ENCODE measurements around the gene OR2Y1. TPM values are rescaled to one million over a fixed set of nuclear protein-coding genes. Genes with fewer than 3 reads are reported as not detected.
A peak's percentile ranks its signal among the peaks of the same experiment; 100 is the strongest.
"Not testable (repeated sequence)": the region's sequence is repeated elsewhere in the genome, so short reads cannot be mapped to it uniquely, and the experiment has no call there.

Gene OR2Y1
- total RNA-seq, 1 experiment from 2014 or later, result not detected

DNA sequence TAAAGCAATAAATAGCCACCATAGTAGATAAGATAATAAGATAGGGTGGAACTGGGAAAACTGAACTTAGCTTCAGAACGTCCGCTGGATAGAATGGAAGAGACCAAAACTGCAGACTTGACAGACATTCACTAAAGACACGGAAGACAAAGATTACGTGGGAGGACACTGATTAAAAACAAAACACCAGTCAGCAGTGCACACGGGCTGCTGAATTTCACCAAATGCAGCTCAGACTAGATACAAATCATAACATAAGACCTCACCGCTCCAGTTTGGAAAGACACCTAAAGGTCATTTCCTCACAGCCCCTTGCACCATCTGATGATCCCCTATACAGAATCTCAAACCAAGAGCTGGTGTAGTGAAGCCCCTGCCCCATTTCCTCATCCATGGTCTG is 2.9 kb upstream of the OR2Y1 start:
- no peak for DNase-seq (ENCODE audit: extremely low read depth, low read depth)

DNA sequence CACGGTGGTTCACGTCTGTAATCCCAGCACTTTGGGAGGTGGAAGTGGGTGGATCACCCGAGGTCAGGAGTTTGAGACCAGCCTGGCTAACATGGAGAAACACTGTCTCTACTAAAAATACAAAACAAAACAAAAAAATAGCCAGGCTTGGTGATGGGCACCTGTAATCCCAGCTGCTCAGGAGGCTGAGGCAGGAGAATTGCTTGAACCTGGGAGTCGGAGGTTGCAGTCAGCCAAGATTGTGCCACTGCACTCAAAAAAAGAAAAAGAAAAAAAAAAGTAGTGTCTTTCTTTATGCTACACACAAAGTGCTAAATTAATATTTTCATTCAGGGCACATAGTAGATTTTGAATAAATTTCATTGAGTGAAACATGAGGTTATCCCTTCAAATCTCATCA is 1.1 kb upstream of the OR2Y1 start:
- not testable (repeated sequence) for DNase-seq (ENCODE audit: extremely low read depth, low read depth)

DNA sequence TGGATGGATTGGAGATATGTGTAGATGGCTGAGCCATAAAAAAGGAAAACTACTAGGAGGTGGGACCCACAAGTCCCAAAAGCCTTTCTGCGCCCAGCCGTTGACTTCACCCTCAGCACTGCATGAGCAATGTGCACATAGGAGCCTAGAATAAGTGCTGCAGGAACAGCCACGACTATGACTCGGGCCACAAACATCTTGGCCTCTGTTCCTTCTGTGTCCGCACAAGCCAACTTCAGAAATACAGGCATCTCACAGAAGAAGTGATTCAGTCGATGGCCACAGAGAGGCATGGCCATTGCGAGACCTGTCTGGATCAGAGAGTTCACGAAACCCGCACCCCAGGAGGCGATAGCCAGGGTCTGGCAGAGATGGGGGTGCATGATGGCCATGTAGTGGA is 587 bp downstream of the OR2Y1 start:
- no peak for DNase-seq (ENCODE audit: extremely low read depth, low read depth)

DNA sequence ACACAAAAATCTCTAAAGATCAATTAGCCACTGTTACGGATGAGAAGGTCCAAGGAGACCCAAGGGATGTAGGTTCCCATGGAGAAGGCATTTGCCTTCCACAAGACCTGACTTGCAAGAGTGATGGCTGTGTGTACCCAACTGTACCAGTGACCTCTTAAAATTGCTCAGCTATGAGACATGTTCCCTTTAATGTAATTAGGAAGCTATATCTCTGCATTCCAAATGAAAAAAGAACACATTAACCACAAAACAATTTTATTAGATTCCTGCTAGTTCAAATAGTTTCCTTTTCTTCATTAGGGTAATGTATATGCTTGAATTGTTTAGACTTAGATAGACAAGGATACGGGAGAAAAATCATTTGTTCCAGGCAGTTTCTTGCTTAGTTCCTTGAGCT is 3.3 kb downstream of the OR2Y1 start:
- DNase-seq (ENCODE audit: extremely low read depth, low read depth), result no peak

DNA sequence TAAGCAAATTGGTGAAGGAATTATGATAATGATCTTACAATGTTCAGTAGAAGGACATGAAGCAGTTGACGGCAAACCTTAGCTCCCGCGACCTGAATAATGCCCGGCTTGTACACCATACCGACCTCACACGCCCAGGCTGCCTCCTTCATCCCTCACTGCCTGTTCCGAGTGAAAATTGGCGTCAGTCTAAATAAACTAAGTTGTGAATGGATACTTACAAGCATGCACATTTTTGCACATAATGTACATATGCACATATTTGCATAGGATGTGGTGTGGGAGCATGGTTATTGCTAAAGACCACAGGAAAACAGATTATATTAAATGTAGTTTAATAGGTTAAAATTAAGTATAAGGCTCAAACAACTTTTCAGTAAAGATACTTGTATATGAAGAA is 14.9 kb downstream of the OR2Y1 start:
- DNase-seq (ENCODE audit: extremely low read depth, low read depth), result no peak

DNA sequence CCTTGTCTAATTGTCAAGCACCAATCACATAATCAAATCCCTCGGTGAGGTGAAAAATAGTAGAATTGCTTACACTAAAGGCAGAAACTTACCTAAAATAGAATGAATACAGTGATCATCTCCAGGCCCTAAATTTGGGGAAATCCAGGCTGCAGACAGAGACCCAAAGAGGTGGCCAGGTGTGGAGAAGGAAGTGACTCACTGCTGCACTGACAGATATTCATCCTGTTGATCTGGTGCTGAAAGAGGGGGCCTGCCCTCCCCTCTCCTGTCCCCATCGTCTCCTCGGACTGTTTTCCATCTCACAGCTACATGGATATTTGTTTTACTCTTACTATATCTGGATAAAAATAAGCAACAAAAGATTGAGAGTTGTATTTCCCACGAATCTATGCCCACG is 15.9 kb downstream of the OR2Y1 start:
- no peak for DNase-seq (ENCODE audit: extremely low read depth, low read depth)

DNA sequence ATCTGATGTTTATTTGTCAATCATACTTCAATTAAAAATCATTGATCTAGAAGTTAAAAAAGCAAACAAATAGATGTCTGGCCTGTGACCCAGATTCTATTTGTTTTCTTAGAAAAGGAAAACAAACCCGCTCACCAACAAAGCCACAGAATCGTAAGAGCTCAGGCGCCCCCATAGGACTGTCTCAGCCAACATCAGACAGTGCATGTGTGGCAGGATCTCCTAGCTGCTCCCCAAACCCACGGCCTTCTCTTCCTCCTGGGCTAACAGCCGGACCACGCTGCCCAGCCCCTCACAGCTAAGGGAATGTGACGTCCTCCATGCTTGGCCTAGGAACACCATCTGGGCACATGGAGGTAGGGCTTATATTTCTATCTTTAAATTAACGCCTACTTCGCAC is 19.4 kb downstream of the OR2Y1 start:
- no peak for DNase-seq (ENCODE audit: extremely low read depth, low read depth)

DNA sequence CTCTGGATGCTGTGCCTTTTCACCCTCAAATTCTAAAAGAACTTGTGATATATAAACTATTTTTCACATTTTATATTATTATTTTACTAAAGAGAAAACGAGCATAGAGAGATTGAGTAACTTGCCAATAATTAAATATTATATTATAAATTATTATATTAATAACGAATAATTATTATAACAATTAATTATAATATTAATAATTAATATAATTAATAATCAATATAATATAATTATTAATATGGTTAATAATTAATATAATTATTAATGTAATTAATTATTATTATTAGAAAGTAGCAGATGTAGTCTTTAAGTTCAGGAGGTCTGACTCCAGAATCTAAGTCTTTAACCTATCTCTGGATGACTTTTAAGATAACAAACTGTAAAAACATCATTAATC is 20.1 kb downstream of the OR2Y1 start:
- no peak for DNase-seq (ENCODE audit: extremely low read depth, low read depth)

DNA sequence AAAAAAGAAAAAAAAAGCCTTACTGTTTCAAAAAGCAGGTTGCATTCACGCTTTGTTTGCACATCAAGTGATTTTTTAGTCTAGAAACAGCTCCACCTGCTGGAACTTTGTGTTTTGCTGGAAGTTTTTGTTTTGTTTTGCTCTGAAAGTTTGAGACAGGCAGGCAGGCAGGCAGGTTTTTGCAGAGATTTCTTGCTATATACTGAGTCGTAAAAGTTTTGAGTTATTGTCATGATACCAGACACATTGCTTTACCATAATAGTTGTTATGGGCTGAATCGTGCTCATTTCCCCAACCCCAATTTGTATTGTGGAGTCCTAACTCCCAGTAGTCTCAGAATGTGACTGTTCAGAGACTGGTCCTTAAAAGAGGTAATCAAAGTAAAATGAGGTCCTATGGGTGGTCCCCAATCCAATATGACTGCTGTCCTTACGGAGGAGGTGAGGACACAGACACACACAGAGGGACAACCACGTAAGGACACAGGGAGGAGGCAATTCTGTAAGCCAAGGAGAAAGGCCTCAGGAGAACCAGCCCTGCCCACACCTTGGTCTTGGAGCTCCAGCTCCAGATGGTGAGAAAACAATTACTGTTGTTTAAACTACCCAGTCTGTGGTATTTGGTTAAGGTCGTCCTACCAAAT is 20.9 kb downstream of the OR2Y1 start:
- DNase-seq (ENCODE audit: extremely low read depth, low read depth), result peak; percentile 45

DNA sequence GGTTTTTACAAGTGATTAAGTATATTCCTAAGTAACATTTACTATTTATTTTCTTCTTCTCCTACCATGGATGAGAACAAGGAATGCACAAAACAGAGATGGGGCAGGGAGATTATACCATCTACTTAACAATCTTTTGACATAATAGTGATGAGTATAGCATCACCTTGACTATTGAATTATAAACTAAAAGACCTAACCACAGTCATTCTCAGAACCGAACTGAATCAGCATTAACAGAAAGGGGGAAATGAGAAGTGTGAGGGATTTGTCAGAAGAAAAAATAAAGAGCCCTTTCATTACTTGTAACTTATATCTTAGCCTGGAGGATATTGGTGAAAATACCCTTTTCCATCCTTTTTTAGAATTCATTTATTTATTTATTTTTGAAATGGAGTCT is 21.9 kb downstream of the OR2Y1 start:
- no peak for DNase-seq (ENCODE audit: extremely low read depth, low read depth)

DNA sequence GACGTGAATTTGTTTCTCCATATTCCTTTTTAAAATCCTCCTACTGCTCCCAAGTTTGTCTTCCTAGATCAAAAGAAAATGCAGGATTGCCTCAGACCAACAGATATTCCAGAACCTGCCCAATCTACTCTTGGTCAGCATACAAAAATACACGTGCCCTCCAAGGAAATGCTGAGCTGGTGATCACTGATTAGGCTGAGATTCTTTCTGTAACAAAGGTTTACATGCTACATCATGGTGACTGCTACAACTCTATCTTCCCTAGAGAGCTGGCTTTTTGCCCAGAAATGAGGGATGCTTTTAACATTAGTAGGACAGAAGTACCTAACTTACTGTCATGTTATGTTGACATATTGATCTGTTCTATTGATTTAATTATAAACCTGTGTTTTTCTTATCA is 35.5 kb downstream of the OR2Y1 start:
- DNase-seq (ENCODE audit: extremely low read depth, low read depth), result peak; percentile 6

DNA sequence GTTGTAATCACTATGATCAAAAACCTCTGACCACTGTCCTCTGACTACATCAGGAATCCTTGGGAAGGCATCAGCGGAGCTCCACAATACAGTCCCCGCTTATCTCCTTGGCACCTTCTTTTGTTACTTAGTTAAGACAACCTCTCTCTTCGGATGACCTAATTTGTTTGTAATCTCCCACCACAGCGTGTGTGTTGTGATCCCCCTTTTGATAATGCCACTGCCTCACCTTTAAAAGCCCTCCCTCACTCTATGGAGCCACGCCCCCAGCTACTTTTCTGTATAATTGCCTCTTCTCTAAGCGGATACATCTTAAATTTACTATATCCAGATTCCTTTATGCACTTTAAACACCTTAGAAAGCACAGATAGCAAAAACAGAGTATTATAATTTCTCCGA is 35.9 kb downstream of the OR2Y1 start:
- DNase-seq (ENCODE audit: extremely low read depth, low read depth), result no peak

DNA sequence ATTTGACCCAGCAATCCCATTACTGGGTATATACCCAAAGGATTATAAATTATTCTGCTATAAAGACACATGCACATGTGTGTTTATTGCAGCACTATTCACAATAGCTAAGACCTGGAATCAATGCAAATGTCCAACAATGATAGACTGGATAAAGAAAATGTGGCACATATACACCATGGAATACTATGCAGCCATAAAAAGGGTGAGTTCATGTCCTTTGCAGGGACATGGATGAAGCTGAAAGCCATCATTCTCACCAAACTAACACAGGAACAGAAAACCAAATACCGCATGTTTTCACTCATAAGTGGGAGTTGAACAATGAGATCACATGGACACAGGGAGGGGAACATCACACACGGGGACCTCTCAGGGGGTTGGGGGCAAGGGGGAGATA is 36.5 kb downstream of the OR2Y1 start:
- DNase-seq (ENCODE audit: extremely low read depth, low read depth), result not testable (repeated sequence)

DNA sequence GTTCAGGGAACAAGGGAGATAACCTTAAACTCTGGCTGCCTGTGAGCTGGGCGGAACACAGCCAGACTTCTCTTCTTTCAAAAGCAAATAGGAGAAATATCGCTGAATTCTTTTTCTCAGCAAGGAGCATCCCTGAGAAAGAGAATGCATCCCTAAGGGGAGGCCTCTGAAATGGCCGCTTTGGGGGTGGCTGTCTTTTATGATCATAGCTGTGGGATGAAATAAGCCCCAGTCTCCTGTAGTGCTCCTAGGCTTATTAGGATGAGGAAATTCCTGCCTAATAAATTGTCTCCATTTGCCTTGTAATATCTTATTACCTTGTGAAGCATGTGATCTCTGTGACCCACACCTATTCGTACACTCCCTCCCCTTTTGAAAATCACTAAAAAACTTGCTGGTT is 39.4 kb downstream of the OR2Y1 start:
- DNase-seq (ENCODE audit: extremely low read depth, low read depth), result not testable (repeated sequence)

DNA sequence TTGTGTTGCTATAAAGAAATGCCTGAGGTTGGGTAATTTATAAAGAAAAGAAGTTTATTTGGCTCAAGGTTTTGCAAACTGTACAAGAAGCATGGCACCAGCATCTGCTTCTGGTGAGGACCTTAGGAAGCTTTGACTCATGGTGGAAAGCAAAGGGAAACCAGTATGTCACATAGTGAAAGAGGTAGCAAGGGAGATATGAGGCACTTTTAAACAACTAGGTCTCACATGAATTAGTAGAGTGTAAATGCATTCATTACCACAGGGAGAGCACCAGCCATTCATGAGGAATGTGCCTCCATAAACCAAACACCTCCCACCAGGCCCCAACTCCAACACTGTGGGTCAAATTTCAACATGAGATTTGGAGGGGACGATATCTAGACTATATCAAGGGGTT is 40.8 kb downstream of the OR2Y1 start:
- no peak for DNase-seq (ENCODE audit: extremely low read depth, low read depth)

DNA sequence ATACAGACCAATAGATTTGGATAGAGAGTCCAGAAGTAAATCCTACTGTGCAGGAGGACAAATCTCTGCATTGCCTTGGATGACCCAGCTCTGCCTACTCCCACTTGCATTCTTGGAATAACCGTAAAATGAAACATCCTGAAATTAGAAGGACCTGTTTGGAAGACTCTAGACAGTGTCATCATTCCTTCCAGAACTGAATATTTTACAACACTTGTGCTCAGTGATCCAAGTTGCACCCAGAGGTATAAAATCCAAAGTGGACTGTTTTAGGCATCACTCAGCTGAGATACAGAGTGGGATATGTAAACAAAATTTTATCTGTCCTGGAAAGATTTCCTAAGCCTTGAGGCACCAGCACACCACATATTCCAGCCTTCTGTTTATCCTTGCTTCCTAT is 43.7 kb downstream of the OR2Y1 start:
- no peak for DNase-seq (ENCODE audit: extremely low read depth, low read depth)

DNA sequence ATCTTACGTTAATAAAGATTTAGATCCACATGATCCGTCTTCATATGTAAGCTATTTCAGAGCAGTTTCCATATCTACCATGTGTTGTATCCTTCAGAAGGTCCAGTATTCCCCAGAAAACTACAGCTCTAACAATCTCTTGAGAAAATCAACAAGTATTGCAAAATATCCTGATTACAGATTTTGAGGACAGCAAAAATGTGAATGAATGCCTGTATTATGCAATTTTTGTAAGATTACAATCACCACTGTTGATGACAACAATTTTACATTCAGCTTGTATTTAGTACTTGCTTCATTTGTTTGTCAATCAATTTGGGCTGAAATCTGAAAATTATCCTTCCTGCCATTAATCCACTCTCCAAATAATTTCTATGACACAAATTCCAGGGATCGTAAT is 47.4 kb downstream of the OR2Y1 start:
- no peak for DNase-seq (ENCODE audit: extremely low read depth, low read depth)

DNA sequence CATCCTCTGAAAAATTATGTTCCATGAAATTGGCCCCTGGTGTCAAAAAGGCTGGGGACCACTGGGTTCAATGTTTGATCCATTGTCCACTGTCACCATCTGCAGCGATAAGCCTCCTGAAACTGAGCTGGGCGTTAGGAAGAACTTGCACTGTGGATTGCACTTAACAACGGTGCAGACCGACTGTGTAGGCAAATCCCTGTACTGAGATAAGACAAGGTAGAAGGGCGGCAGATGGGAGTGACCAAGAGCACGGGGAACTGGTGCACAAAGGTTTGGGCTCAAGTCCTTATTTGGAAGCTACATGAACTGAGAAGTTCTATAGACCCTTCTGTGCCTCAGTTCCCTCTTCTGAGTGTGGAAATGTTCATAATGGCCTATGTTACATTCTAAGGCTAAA is 48.8 kb downstream of the OR2Y1 start:
- no peak for DNase-seq (ENCODE audit: extremely low read depth, low read depth)

DNA sequence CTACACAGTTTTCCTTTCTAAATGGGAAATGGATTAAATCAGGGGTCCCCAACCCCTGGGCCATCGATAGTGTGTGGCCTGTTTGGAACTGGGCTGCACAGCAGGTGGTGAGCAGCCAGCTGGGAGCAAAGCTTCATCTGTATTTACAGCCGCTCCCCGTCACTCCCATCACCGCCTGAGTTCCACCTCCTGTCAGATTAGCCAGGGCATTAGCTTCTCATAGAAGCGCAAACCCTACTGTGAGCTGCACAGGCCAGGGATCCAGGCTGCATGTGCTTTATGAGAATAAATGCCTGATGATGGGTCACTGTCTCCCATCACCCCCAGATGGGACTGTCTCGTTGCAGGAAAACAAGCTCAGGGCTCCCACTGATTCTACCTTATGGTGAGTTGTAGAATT is 49.3 kb downstream of the OR2Y1 start:
- no peak for DNase-seq (ENCODE audit: extremely low read depth, low read depth)

DNA sequence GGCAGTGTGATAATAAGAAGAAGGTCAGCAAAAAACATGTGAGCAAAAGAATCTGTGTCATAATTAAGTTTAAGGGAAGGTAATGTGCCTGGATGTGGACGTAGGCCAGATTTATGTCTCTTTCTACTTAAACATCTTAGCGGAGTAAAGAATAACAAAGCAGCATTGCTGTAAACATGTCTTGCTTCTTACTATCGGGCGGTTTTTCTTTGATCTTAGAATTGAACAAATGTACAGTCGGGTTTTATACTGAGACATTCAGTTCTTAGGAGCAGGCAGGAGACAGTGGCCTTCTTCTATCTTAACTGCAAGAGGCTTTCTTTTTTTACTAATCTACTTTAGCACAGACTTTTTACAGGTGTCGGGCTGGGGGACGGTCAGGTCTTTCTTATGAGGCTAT is 50.1 kb downstream of the OR2Y1 start:
- DNase-seq (ENCODE audit: extremely low read depth, low read depth), result no peak
